Neural cell (in vitro differentiated cells): Measurements from ENCODE around the gene DCAF5.

ENCODE experiments used
- CTCF ChIP-seq: fragments of 450-650 bp; IDR thresholded peaks from 2 replicates; pipeline ENCODE4 v1.5.1; 2014; ENCODE audit warnings: antibody characterized with exemption, mild to moderate bottlenecking, moderate library complexity; ENCODE audit not compliant: poor library complexity, severe bottlenecking
- EP300 ChIP-seq: fragments of 450-650 bp; conservative IDR thresholded peaks from 2 replicates; pipeline ENCODE4 v1.6.1; 2014; ENCODE audit warnings: antibody characterized with exemption, mild to moderate bottlenecking, moderate library complexity; ENCODE audit not compliant: poor library complexity, severe bottlenecking
- POLR2AphosphoS5 ChIP-seq: IDR thresholded peaks from 2 replicates; pipeline ENCODE4 v1.6.1; 2012

- TF ChIP-seq CTCF, result no peak
- no peak for TF ChIP-seq POLR2AphosphoS5
- TF ChIP-seq EP300, result no peak
Measured at GRCh38 chr14:69193721-69194120, 40.8 kb upstream of the DCAF5 start.
